ENCODE measurements around the gene OTOR. TPM values are rescaled to one million over a fixed set of nuclear protein-coding genes. Genes with fewer than 3 reads are reported as not detected.

The OTOR gene
- total RNA-seq, 1 experiment from 2014 or later = not detected

DNA sequence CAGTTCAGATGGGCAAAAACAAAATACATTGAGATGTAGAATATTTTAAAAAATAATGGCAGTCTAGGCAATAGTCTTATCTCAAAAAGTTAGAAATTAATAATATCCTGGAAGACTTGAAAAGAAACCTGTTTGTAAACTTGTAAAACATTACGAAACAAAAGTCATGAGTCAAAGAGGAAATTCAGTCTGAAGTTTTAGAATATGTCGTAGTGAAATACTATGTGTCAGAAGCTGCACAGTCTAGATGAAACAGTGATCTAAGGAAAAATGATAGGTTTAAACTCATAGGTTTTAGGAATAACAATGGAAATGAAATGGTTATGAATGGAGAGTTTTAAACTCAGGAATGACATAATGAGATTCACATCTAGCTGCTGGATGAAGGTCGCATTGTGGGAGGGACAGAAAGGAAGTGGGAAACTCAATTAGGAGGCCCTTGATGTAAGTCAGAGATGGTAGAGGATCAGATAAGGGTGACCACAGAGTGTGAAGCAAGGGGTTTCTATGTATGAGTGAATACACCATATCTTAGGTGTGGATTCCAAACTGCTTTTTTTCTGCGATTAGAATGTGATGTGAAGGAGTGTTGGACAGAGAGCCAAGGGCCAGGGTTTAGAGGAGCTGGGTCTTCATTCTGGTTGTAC, 15.5 kb upstream of the OTOR start:
- Histone ChIP-seq H2BK120ac (ENCODE audit: low read depth, low read length, poor library complexity, severe bottlenecking) (no peak overlapping the region), H3K79me2 (ENCODE audit: insufficient read depth, low read length) (peaks cover 12% of the 10 kb centered on the region), H3K14ac (ENCODE audit: insufficient read depth, low read length) (no peak overlapping the region), H3K4ac (ENCODE audit: low read depth, low read length) (no peak overlapping the region), H3K27ac (ENCODE audit: insufficient read length, low read depth, low read length) (no peak overlapping the region), H4K5ac (ENCODE audit: insufficient read length, low read depth, low read length) (no peak overlapping the region), H3K23me2 (ENCODE audit: insufficient read length, low read depth, low read length, poor library complexity, severe bottlenecking) (peaks cover 3% of the 10 kb centered on the region), H3K18ac (ENCODE audit: insufficient read length, low read depth, low read length) (no peak overlapping the region), H4K20me1 (ENCODE audit: control insufficient read depth, insufficient read depth, insufficient read length) (no peaks in the 10 kb centered on the region), H3K56ac (ENCODE audit: insufficient read length, low read depth, low read length) (no peak overlapping the region), H2AFZ (ENCODE audit: low read length) (no peak overlapping the region), H2BK15ac (ENCODE audit: low read depth, low read length) (no peak overlapping the region), H3K79me1 (ENCODE audit: insufficient read depth, low read depth, low read length, poor library complexity, severe bottlenecking) (peaks cover 6% of the 10 kb centered on the region), H2BK12ac (ENCODE audit: insufficient read length, low read depth, low read length) (no peak overlapping the region), H3K4me1 (ENCODE audit: insufficient read depth, low read length) (peaks cover 2% of the 10 kb centered on the region; the same call in 1 of the 2 replicates), H2AK5ac (ENCODE audit: insufficient read length, low read length) (no peak overlapping the region), H3K23ac (ENCODE audit: insufficient read length, low read depth, low read length) (no peak overlapping the region), H3T11ph (ENCODE audit: low read length) (no peak overlapping the region), H2BK5ac (ENCODE audit: insufficient read length, low read length) (no peak overlapping the region), H4K8ac (replicated peaks; ENCODE audit: insufficient read length, low read depth, low read length) (no peak overlapping the region), H3K27me3 (ENCODE audit: insufficient read depth, low read length) (no peaks in the 10 kb centered on the region), H2BK20ac (ENCODE audit: low read depth, low read length, poor library complexity, severe bottlenecking) (no peak overlapping the region), H3K9ac (ENCODE audit: extremely low read depth, insufficient read length, low read length) (no peak overlapping the region), H4K91ac (ENCODE audit: insufficient read length, low read depth, low read length) (no peak overlapping the region), H3K4me2 (ENCODE audit: insufficient read depth, insufficient read length, low read length) (no peak overlapping the region), H3K9me3 (ENCODE audit: control insufficient read depth, low read depth, low read length) (no peaks in the 10 kb centered on the region)
- Mint-ChIP-seq H3K36me3 (ENCODE audit: insufficient read depth in 1 of 3, low read depth in 3 of 3) (peaks cover 20 to 61% (median 55%) of the 10 kb centered on the region in 3 experiments; a peak in 6 of 7 replicates), H3K4me1 (peaks cover 13 to 18% of the 10 kb centered on the region in 2 experiments), H3K27ac (no peak overlapping the region), H3K9me3 (peaks cover 0 to 3% of the 10 kb centered on the region in 2 experiments; a peak in 1 of 5 replicates), H3K4me3 (no peak overlapping the region), H3K27me3 (ENCODE audit: low read depth) (peaks cover 11% of the 10 kb centered on the region)
- DNase-seq = no peak
- WGBS (ENCODE audit: extremely low coverage, insufficient read length, low lambda C conversion rate) = no CpG with 5 or more reads among the region's 4 CpGs
- no peak for TF ChIP-seq CTCF (conservative IDR thresholded peaks at IDR 0.05)

Measured in H9 (cell line).